Transverse colon (tissue), 3 donors: Measurements from ENCODE around the gene TRABD2B.

ENCODE experiments used
- CTCF ChIP-seq, 5 experiments: fragments of 200-600 bp in 3 of 5; fragments of 450-650 bp in 2 of 5; sonication (generic) in 3 of 5; IDR thresholded peaks; 1 replicate in 2 of 5; 2 replicates in 3 of 5; pipeline ENCODE4 v1.5.1; 2016 to 2017; ENCODE audit warnings: antibody characterized with exemption in 5 of 5, inconsistent platforms in 3 of 5, mild to moderate bottlenecking in 2 of 5, moderate library complexity in 1 of 5
- EP300 ChIP-seq: sonication (generic); formaldehyde crosslinking; IDR thresholded peaks from one replicate; pipeline ENCODE4 v1.6.1; 2017; ENCODE audit warnings: antibody characterized with exemption, low read depth

- TF ChIP-seq CTCF (IDR thresholded peaks at IDR 0.05): no peak
- TF ChIP-seq EP300: no peak
These were observed 15.4 kb downstream of the TRABD2B start for GRCh38 chr1:47981667-47982350.
